SJSA1 (cell line): ENCODE results near the gene KRT28. TPM values are rescaled to one million over a fixed set of nuclear protein-coding genes. Genes with fewer than 3 reads are reported as not detected.
"Not testable (repeated sequence)": the region's sequence is repeated elsewhere in the genome, so short reads cannot be mapped to it uniquely, and the experiment has no call there.

Experiments
- DNase-seq, 2 experiments: peaks; one replicate each; pipeline ENCODE4 v3.0.0-alpha.2; 2015 to 2020; ENCODE audit warnings: low spot score in 2 of 2, low read depth in 1 of 2
- H3K27ac ChIP-seq: fragments of 250-450 bp; sonication (Bioruptor Pico); 2 replicates; pipeline ENCODE4 v1.5.1; 2020; ENCODE audit warnings: mild to moderate bottlenecking, moderate library complexity
- H3K27me3 ChIP-seq: fragments of 250-450 bp; sonication (Bioruptor Pico); replicated peaks from 2 replicates; pipeline ENCODE4 v1.5.1; 2020; ENCODE audit warnings: mild to moderate bottlenecking, moderate library complexity
- H3K36me3 ChIP-seq: fragments of 250-450 bp; sonication (Bioruptor Pico); 2 replicates; pipeline ENCODE4 v1.5.1; 2020; ENCODE audit warnings: mild to moderate bottlenecking
- H3K4me1 ChIP-seq: fragments of 250-450 bp; sonication (Bioruptor Pico); replicated peaks from 2 replicates; pipeline ENCODE4 v1.6.1; 2021; ENCODE audit warnings: mild to moderate bottlenecking
- H3K4me3 ChIP-seq: fragments of 250-450 bp; sonication (Bioruptor Pico); 2 replicates; pipeline ENCODE4 v1.5.1; 2020; ENCODE audit warnings: mild to moderate bottlenecking
- H3K9me3 ChIP-seq: fragments of 250-450 bp; sonication (Bioruptor Pico); replicated peaks from 2 replicates; pipeline ENCODE4 v1.5.1; 2020; ENCODE audit warnings: mild to moderate bottlenecking
- total RNA-seq: library from RNA; depleted of rRNA; stranded (reverse); fragments of >200 nt; shearing (Covaris generic); gene quantifications from 2 replicates; pipeline ENCODE4 v1.2.3, GENCODE V29; 2014

Gene KRT28
- total RNA-seq, 1 experiment from 2014 or later = not detected

DNA sequence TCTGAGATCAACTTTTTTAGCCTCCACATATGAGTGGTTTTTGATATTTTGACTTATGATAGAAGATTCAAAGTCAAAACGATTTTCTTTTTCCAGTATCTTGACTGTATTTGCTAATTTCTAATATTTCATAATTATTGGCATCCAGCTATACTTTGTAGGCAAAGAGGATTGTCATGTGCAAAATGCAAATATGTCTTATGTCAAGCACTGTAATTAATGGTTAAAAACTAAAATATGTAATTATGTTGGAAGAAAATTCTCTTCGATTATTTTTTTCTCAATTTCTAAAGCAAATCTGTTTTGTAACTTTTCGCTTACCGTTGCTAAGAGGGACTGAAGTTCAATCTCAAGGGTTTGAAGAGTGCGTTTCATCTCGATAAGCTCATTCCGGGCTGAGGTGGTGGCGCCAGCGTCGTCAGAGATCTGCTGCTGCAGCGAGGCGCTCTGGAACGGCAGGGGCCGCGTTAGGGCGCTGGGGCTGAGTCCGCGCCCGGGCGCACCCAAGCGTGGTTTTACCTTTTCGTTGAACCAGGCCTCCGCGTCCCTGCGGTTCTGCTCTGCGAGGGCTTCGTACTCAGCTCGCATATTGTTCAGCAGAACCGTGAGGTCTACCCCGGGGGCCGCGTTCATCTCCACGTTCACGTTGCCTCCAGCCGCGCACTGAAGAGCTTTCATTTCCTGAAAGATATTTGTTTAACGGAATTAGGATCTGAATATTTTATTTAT lies 20.4 kb downstream of the KRT28 start:
- Histone ChIP-seq H3K4me1 (no peaks in the 10 kb centered on the region), H3K9me3 (no peaks in the 10 kb centered on the region), H3K36me3 (no peaks in the 10 kb centered on the region), H3K27ac (no peak overlapping the region), H3K4me3 (no peak overlapping the region), H3K27me3 (peaks cover 13% of the 10 kb centered on the region)
- no peak for DNase-seq

DNA sequence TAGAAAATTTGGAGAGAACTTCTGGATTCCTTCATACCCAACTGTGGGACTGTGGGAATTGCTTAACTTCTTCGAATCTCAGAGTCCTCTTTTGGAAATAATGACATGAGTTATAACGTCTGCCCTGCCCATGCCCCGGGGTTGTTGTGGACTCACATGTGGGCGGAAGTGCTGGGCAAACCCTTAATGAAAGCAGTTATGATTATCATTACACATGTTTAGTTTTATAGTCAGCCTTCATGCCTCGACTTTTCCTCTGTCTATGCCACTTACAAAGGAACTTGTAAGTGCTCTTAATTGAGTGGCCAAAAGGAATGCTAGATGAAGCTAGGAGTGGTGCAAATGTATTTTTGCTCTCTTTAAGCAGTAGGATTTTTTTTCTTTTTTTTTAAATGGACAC lies 21.3 kb downstream of the KRT28 start:
- Histone ChIP-seq H3K36me3 (no peaks in the 10 kb centered on the region), H3K27me3 (peaks cover 17% of the 10 kb centered on the region), H3K9me3 (no peaks in the 10 kb centered on the region), H3K4me1 (no peaks in the 10 kb centered on the region), H3K27ac (no peak overlapping the region), H3K4me3 (no peak overlapping the region)
- DNase-seq = no peak

- Histone ChIP-seq H3K27ac (no peak overlapping the region), H3K36me3 (no peaks in the 10 kb centered on the region), H3K4me1 (no peaks in the 10 kb centered on the region), H3K9me3 (no peaks in the 10 kb centered on the region), H3K4me3 (no peak overlapping the region), H3K27me3 (peaks cover 22% of the 10 kb centered on the region)
- no peak for DNase-seq
Measured at GRCh38 chr17:40777971-40778370, 21.8 kb downstream of the KRT28 start.

GRCh38 chr17:40777459-40777858 lies 22.3 kb downstream of the KRT28 start:
- no peak overlapping the region for H3K27ac ChIP-seq
- peaks cover 25% of the 10 kb centered on the region for H3K27me3 ChIP-seq
- DNase-seq = no peak
- H3K4me1 ChIP-seq = no peaks in the 10 kb centered on the region
- H3K36me3 ChIP-seq = no peaks in the 10 kb centered on the region
- no peaks in the 10 kb centered on the region for H3K9me3 ChIP-seq
- H3K4me3 ChIP-seq = no peak overlapping the region

DNA sequence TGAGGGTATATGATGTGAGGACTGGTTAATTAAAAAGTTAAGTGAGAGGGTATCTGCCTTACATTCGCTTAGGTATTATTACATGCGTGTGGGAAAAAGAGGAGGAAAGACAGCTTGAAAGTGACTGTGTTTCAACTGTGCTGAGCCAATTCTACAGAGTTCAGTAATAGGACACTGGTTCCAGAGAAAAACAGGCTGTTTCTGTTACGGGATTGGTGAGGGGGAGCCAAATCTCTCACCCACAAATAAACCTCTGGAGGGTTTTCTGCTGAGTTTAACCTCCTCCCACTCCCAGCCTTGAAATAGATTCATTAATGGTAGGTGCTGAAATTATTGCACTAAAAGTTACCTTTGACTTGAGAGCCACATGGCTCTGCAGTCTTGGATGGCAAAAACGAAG lies 23.8 kb downstream of the KRT28 start:
- no peak for DNase-seq
- peaks cover 31% of the 10 kb centered on the region for H3K27me3 ChIP-seq

DNA sequence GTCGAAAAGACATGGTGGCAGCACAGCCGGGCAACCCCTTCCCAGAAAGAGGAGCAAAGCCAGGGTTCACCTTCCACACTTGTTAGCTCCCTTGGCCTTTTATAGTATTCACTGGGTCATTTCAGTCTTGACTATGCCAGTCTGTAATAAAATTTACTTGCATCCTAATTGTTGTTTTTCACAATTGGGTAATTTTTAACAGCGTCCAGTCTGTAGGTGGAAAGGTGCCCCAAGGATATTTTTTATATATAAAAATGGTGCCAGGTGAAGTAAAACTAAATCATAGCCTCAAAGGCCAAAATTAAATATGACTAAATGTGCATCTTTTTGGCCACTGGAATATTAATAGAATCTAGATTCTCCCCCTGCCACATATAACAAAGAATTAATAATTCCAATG lies 27.7 kb downstream of the KRT28 start, which contains the start of gene KRT26:
Gene KRT26 (minus strand): TSS at position 101 of the 400 bp plus-strand sequence. CDS start 88 bp downstream, at position 13.
- no peak within 1 kb of the TSS for H3K4me3 ChIP-seq
- H3K27ac ChIP-seq = no peak within 1 kb of the TSS
- peaks cover 31% of the 10 kb centered on the region for H3K27me3 ChIP-seq
- no peaks in the 10 kb centered on the region for H3K36me3 ChIP-seq
- H3K9me3 ChIP-seq = no peaks in the 10 kb centered on the region
- H3K4me1 ChIP-seq = no peaks in the 10 kb centered on the region
- no peak for DNase-seq

More for the DNA sequence above, 23.8 kb downstream of the KRT28 start:
- Histone ChIP-seq H3K27ac (no peak overlapping the region), H3K4me3 (no peak overlapping the region), H3K9me3 (no peaks in the 10 kb centered on the region), H3K4me1 (no peaks in the 10 kb centered on the region), H3K36me3 (no peaks in the 10 kb centered on the region)

DNA sequence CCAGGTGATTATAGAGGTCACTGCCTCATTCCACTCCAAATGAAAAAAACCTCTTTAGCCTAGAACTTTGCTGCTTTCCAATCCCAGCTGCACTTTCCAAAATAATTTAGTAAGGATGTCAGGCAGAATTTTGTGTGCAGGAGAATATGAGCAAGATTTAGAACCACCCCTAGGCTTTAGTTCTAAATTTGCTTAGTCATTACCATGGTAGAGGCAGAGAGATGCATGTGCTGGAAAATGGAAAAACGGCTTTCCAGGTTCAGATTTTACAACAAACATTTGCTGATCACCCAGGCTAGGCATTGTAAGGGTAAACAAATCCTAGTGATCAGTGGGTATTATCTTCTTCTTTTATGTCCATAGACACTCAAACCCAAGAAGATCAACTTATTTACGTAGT lies 34.1 kb downstream of the KRT28 start:
- H3K4me3 ChIP-seq = no peak overlapping the region
- H3K36me3 ChIP-seq = no peaks in the 10 kb centered on the region
- H3K9me3 ChIP-seq = peaks cover 16% of the 10 kb centered on the region
- H3K27me3 ChIP-seq = no peaks in the 10 kb centered on the region; the same call in 1 of the 2 replicates
- no peaks in the 10 kb centered on the region for H3K4me1 ChIP-seq
- H3K27ac ChIP-seq = no peak overlapping the region
- no peak for DNase-seq

- peaks cover 20% of the 10 kb centered on the region for H3K9me3 ChIP-seq
- no peak for DNase-seq
- H3K27ac ChIP-seq = no peak overlapping the region
- H3K36me3 ChIP-seq = no peaks in the 10 kb centered on the region
- no peak overlapping the region for H3K4me3 ChIP-seq
- H3K4me1 ChIP-seq = no peaks in the 10 kb centered on the region
- H3K27me3 ChIP-seq = no peaks in the 10 kb centered on the region; the same call in 1 of the 2 replicates
Measured at GRCh38 chr17:40763752-40764151, 36.0 kb downstream of the KRT28 start.

DNA sequence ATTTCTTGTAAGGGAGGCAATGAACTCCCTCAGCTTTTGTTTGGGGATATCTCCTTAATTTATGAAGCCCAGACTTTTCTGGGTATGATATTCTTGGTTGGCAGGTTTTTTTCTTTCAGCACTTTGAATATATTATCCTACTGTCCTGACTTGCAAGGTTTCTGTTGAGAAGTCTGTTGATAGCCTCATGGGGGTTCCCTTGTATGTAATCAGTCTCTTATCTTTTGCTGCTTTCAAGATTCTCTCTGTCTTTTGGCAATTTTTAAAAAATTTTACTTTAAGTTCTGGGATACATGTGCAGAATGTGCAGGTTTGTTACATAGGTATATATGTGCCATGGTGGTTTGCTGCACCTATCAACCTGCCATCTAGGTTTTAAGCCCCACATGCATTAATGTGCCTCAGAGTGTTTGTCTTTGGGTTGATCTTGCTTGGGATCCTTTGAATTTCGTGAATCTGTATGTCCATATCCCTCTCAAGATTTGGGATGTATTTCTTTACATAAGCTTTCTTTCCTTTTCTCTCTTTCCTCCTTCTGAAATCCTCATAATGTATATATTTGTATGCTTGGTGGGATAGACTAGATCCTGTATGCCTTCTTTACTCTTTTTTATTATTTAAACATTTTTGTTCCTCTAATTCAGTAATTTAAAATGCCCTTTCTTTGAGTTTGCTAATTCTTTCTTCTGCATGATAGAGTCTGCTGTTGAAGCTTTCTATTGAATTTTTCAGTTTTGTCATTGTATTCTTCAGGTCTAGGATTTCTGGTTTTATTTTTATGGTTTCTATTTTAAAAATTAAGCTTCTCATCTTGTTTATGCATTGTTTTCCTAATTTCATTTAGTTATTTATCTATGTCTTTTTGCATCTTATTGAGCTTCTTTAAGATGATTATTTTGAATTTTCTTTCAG lies 39.4 kb downstream of the KRT28 start:
- Histone ChIP-seq H3K27ac (no peak overlapping the region), H3K9me3 (peaks cover 20% of the 10 kb centered on the region), H3K4me1 (no peaks in the 10 kb centered on the region), H3K36me3 (no peaks in the 10 kb centered on the region), H3K4me3 (no peak overlapping the region), H3K27me3 (no peaks in the 10 kb centered on the region; the same call in 1 of the 2 replicates)
- no peak for DNase-seq

- no peak within 1 kb of the TSS for H3K27ac ChIP-seq
- no peaks in the 10 kb centered on the region for H3K4me1 ChIP-seq
Measured at GRCh38 chr17:40755231-40755630, 44.5 kb downstream of the KRT28 start, which contains the start of gene KRT25. Gene KRT25, minus strand, starts transcription at chr17:40755331. Its CDS starts 60 bp downstream, at chr17:40755271.

GRCh38 chr17:40753804-40754203 lies 46.0 kb downstream of the KRT28 start:
- H3K4me3 ChIP-seq = no peak overlapping the region
- no peak for DNase-seq
- no peaks in the 10 kb centered on the region for H3K36me3 ChIP-seq
- no peak overlapping the region for H3K27ac ChIP-seq
- no peaks in the 10 kb centered on the region for H3K4me1 ChIP-seq
- H3K9me3 ChIP-seq = no peaks in the 10 kb centered on the region
- peaks cover 4% of the 10 kb centered on the region; the same call in 1 of the 2 replicates for H3K27me3 ChIP-seq

More at GRCh38 chr17:40755231-40755630, 44.5 kb downstream of the KRT28 start, which contains the start of gene KRT25:
- no peak within 1 kb of the TSS for H3K4me3 ChIP-seq
- peaks cover 4% of the 10 kb centered on the region; the same call in 1 of the 2 replicates for H3K27me3 ChIP-seq
- no peak for DNase-seq
- 0 out of 2 replicates have a peak, but pooled peaks cover 2% of the 10 kb centered on the region for H3K9me3 ChIP-seq
- H3K36me3 ChIP-seq = no peaks in the 10 kb centered on the region

DNA sequence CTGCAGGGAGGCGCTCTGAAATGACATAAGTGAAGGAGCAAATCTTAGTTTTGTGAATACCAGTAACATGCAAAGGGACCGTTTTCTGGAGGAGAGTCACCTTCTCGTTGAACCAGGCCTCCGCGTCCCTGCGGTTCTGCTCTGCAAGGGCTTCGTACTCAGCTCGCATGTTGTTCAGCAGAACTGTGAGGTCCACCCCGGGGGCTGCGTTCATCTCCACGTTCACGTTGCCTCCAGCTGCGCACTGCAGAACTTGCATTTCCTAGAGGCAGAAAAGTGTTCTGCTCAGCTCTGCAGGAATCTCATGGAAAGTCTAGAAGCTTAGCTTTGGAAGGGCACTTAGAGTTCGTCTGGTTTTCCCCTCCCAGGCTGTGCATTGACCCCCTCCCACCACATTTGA lies 48.7 kb downstream of the KRT28 start:
- Histone ChIP-seq H3K27ac (no peak overlapping the region), H3K36me3 (no peaks in the 10 kb centered on the region), H3K9me3 (no peaks in the 10 kb centered on the region), H3K4me3 (no peak overlapping the region), H3K27me3 (peaks cover 9% of the 10 kb centered on the region; the same call in 1 of the 2 replicates), H3K4me1 (no peaks in the 10 kb centered on the region)
- no peak for DNase-seq

- Histone ChIP-seq H3K9me3 (no peaks in the 10 kb centered on the region), H3K36me3 (no peaks in the 10 kb centered on the region), H3K27ac (no peak overlapping the region), H3K4me1 (no peaks in the 10 kb centered on the region), H3K27me3 (peaks cover 9% of the 10 kb centered on the region; the same call in 1 of the 2 replicates), H3K4me3 (no peak overlapping the region)
- DNase-seq = no peak
Measured at GRCh38 chr17:40750391-40750790, 49.4 kb downstream of the KRT28 start.

DNA sequence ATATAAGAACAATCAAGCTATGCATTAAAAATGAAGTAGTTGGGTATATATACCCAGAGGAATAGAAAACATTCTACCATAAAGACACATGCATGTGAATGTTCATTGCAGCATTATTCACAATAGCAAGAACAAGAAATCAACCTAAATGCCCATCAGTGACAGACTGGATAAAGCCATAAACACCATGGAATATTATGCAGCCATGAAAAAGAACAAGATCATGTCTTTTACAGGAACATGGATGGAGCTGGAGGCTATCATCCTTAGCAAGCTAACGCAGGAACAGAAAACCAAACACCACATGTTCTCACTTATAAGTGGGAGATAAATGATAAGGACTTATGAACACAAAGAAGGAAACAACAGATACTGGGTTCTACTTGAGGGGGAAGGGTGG lies 51.1 kb downstream of the KRT28 start:
- H3K36me3 ChIP-seq, H3K9me3 ChIP-seq, H3K4me1 ChIP-seq, H3K27me3 ChIP-seq, DNase-seq, H3K27ac ChIP-seq, H3K4me3 ChIP-seq: not testable (repeated sequence)
